ENCODE results near the gene PTPRN2.

GRCh38 chr7:158054081-158054480, 533.5 kb downstream of the PTPRN2 start:
- no peak for TF ChIP-seq POLR2A (IDR thresholded peaks at IDR 0.05)
- no peak for TF ChIP-seq POLR2AphosphoS5 (IDR thresholded peaks at IDR 0.05)
- TF ChIP-seq, protein P1, sequence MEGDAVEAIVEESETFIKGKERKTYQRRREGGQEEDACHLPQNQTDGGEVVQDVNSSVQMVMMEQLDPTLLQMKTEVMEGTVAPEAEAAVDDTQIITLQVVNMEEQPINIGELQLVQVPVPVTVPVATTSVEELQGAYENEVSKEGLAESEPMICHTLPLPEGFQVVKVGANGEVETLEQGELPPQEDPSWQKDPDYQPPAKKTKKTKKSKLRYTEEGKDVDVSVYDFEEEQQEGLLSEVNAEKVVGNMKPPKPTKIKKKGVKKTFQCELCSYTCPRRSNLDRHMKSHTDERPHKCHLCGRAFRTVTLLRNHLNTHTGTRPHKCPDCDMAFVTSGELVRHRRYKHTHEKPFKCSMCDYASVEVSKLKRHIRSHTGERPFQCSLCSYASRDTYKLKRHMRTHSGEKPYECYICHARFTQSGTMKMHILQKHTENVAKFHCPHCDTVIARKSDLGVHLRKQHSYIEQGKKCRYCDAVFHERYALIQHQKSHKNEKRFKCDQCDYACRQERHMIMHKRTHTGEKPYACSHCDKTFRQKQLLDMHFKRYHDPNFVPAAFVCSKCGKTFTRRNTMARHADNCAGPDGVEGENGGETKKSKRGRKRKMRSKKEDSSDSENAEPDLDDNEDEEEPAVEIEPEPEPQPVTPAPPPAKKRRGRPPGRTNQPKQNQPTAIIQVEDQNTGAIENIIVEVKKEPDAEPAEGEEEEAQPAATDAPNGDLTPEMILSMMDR (IDR thresholded peaks at IDR 0.05) = no peak
